HTERT RPE-1 (cell line): ENCODE results near the gene DNM2.
"Not testable (repeated sequence)": the region's sequence is repeated elsewhere in the genome, so short reads cannot be mapped to it uniquely, and the experiment has no call there.

Experiments used
- in situ Hi-C: fragments of 300-500 bp; cut with MboI; formaldehyde crosslinking; loops from 4 replicates; pipeline ENCODE4 v1.14.3; 2020; ENCODE audit warnings: low sequenced_read_pairs

Gene DNM2

GRCh38 chr19:10717356-10718204 lies at the start of gene DNM2:
Gene DNM2 (plus strand): TSS chr19:10718079. CDS start chr19:10718243, 164 bp downstream.
- in situ Hi-C loops = no loop called here

GRCh38 chr19:10669246-10669645 lies 48.6 kb upstream of the DNM2 start:
- in situ Hi-C loops = no loop called here

- in situ Hi-C loops = no loop called here
Observed at GRCh38 chr19:10670182-10670581, 47.7 kb upstream of the DNM2 start.

DNA sequence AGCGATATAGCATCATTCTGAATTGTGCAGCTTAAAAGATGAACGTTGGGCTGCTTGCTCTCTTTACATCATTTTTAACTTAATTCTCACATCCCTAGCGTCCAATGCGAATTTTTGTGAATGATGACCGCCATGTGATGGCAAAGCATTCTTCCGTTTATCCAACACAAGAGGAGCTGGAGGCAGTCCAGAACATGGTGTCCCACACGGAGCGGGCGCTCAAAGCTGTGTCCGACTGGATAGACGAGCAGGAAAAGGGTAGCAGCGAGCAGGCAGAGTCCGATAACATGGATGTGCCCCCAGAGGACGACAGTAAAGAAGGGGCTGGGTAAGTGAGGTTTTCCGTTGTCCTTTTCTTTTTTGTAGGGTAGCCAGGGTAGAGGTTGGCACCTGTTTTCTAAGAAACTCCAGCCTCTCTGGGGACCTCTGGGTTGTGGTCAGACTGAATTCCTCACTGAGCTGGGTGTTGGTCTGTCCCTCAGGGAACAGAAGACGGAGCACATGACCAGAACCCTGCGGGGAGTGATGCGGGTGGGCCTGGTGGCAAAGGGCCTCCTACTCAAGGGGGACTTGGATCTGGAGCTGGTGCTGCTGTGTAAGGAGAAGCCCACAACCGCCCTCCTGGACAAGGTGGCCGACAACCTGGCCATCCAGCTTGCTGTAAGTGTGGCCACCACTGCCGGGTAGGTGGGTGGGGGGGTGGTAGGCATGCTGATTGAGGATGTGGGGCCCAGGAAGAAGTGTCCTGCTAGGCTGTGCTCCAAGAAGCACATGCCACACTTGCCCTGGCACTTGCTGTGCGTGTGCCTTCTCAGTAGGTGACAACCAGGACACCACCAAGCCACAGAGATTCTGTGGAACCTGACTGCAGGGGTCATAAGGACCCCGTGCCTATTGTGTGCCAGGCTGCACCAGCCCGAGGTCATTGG lies 46.7 kb upstream of the DNM2 start:
- in situ Hi-C loops = no loop called here

GRCh38 chr19:10671922-10672321 lies 46.0 kb upstream of the DNM2 start:
- in situ Hi-C loops = not testable (repeated sequence)

DNA sequence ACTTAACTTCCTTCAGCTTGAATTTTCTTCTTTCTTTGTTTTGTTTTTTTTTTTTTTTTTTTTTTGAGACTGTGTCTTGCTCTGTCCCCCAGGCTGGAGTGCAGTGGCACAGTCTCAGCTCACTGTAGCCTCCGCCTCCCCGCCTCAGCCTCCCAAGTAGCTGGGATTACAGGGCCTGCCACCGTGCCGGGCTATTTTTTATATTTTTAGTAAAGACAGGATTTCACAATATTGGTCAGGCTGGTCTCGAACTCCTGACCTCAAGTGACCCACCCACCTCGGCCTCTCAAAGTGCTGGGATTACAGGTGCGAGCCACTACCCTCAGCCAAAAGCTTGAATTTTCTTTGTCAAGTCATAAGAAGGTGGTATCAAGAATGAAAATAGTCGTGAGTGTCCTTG lies 42.7 kb upstream of the DNM2 start:
- in situ Hi-C loops = not testable (repeated sequence)

DNA sequence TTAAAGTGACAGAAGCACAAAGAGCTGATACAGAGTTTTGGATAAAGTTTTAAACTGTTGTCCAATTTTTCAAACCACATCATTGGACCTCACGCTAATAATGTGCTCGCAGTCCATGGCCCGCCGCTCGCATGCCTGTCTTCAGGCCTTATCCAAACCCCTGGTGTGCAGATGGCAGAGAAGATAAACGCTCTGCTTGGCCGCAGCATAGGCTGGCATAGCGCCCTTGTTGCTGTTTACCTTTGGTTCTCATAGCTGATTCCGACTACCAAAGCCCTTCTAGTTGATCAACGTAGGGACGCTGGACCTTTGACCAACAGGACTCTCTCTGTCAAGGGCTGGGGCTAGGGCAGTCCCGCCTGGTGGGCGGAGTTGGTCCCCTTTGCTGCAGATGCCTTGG lies 40.1 kb upstream of the DNM2 start:
- in situ Hi-C loops = no loop called here

GRCh38 chr19:10678813-10679212 lies 39.1 kb upstream of the DNM2 start:
- in situ Hi-C loops = no loop called here

DNA sequence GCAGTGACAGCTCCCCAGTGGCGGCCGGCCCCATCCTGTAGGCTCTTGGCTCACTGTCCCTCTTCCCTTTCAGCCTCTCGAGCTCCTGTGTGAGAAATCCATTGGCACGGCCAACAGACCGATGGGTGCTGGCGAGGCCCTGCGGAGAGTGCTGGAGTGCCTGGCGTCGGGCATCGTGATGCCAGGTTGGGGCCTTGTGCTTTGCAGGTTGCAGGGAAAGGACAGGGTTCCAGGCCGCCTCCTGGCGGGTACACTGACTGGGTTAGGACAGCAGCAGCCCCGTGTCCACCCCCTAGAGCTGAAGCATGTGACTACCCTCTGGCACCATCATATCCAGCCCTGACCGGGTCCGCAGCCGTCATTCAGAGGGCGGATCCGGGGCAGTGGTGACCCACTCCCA lies 38.1 kb upstream of the DNM2 start:
- in situ Hi-C loops = no loop called here

DNA sequence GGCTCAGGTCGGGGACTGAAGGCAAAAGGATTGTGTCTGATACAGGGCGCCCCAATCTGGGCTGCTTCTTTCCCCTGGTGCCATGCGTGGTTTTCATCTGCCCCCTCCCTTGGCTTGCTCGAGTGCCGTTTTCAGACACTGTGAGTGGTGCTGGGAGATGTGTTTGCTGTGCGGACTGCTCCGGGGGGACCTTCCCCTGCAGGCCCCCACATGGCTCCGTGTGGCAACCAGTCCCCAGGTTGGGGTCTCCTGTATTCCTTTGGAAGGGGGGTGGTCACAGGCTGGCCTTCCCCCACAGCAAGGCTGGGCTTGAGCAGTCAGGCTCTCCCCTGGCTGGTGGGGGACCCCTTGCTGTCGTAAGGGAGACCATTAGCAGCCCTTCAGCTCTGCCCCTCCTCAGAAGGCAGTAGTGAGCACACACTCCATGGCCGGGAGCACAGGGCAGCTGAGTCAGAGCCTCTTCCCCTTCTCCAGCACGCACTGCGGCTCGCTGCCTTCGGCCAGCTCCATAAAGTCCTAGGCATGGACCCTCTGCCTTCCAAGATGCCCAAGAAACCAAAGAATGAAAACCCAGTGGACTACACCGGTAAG lies 37.2 kb upstream of the DNM2 start:
- in situ Hi-C loops = no loop called here

DNA sequence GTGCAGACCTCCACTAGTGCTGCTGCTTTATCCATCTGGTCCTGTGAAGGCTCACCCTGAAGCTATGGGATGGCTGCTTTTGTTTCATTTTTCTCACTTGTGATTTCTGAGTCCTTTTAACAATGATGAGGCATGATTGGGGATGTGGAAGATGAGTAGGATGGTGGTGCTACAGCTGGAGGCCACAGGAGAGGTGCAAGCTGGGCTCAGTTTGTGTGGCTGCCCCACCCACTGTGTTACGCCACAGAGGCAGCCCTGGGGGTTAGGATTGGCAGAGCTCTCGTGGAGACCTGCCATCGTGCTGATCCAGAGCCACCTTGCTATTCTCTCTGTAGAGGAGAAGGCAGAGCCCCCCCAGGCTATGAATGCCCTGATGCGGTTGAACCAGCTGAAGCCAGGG lies 36.2 kb upstream of the DNM2 start:
- in situ Hi-C loops = no loop called here

DNA sequence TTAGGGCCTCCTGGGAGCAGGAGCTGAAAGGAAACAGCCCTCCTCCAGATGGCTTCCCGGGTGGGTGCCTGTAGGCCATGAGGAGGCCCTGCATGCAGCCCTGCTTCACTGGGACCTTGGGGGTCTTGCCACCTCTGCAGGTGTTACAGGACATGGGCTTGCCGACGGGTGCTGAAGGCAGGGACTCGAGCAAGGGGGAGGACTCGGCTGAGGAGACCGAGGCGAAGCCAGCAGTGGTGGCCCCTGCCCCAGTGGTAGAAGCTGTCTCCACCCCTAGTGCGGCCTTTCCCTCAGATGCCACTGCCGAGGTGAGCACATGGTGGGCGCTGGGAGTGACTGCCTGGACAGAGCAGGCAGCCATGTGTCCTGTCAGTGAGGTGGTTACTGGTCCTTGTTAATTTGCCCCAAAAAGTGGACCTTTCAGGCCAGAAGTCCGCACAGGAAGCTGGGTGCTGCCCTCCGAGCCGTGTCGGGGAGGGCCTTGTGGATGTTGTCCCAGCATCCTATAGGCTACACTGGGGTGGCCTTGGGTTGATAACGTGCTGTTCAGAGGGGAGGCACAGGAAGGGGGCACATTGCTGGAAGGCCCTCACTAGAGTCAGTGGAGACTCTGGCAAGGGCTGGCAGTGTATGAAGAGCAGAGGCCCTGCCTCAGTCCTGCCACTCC lies 35.3 kb upstream of the DNM2 start:
- in situ Hi-C loops = no loop called here

DNA sequence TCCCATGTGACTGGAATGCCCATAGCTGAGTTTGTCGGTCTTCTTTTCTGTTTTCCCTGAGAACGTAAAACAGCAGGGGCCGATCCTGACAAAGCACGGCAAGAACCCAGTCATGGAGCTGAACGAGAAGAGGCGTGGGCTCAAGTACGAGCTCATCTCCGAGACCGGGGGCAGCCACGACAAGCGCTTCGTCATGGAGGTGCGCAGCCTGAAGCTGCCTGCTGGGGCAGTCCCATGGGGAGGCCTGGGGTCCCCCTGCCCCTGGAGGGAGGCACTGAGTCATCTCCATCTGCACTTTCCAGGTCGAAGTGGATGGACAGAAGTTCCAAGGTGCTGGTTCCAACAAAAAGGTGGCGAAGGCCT lies 34.8 kb upstream of the DNM2 start:
- in situ Hi-C loops = no loop called here

- in situ Hi-C loops = no loop called here
Observed at GRCh38 chr19:10683582-10683981, 34.3 kb upstream of the DNM2 start.

- in situ Hi-C loops = no loop called here
Observed at GRCh38 chr19:10685210-10685609, 32.7 kb upstream of the DNM2 start.

DNA sequence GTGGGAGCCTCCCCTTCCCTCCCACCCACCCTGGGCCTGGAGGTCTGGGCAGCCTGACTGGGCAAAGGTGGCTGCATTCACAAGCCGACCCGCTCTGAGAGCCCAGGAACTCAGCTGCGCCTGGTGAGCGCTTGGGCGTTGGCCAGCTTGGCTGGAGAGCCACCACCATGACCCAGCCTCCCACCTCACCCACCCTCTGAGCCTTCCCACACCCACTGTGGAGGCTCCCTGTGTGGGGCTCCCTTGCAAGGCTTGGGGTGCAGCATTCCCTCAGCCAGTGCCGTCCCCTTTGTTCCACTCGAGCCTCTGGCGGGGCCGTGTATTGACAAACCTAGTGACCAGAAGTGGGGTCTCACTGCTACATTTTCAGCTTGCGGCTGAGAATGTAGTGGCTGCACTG lies 31.7 kb upstream of the DNM2 start:
- in situ Hi-C loops = no loop called here

- in situ Hi-C loops = no loop called here
Observed at GRCh38 chr19:10686661-10687517, 31.0 kb upstream of the DNM2 start.

- in situ Hi-C loops = no loop called here
Observed at GRCh38 chr19:10687518-10688288, 30.2 kb upstream of the DNM2 start.

GRCh38 chr19:10688545-10689280 lies 29.2 kb upstream of the DNM2 start:
- in situ Hi-C loops = no loop called here
